Measurements from ENCODE around the gene ARHGAP33. TPM values are rescaled to one million over a fixed set of nuclear protein-coding genes. Genes with fewer than 3 reads are reported as not detected.

ARHGAP33 gene
- total RNA-seq, result 5.6 and 10.0 TPM in 2 replicates

GRCh38 chr19:35775298-35776101 lies at the start of gene ARHGAP33:
Gene ARHGAP33, plus strand, starts transcription at chr19:35775564. Its CDS starts 95 bp downstream, at chr19:35775659.

GRCh38 chr19:35742121-35742724 lies 33.1 kb upstream of the ARHGAP33 start, which contains the start of gene IGFLR1:
Gene IGFLR1, minus strand, starts transcription at chr19:35742452. Its CDS starts 1,272 bp downstream, at chr19:35741180.

GRCh38 chr19:35745328-35746086 lies 29.9 kb upstream of the ARHGAP33 start, which contains the start of the genes PSENEN and U2AF1L4:
Gene PSENEN, plus strand, starts transcription at chr19:35745651. Its CDS starts 280 bp downstream, at chr19:35745931.
Gene U2AF1L4, minus strand, starts transcription at chr19:35745418. Its CDS starts 27 bp downstream, at chr19:35745391.

GRCh38 chr19:35748106-35749020 lies 27.0 kb upstream of the ARHGAP33 start, which contains the start of gene LIN37:
Gene LIN37, plus strand, starts transcription at chr19:35748576. Its CDS starts 149 bp downstream, at chr19:35748725.

GRCh38 chr19:35756377-35757230 lies 18.8 kb upstream of the ARHGAP33 start, which contains the start of gene HSPB6:
Gene HSPB6, minus strand, starts transcription at chr19:35757029. Its CDS starts 21 bp downstream, at chr19:35757008.

GRCh38 chr19:35757749-35758608 lies 17.4 kb upstream of the ARHGAP33 start, which contains the start of gene PROSER3:
Gene PROSER3, plus strand, starts transcription at chr19:35758176. Its CDS starts 40 bp downstream, at chr19:35758216.

GRCh38 chr19:35812220-35813042 lies 37.1 kb downstream of the ARHGAP33 start, which contains the start of gene PRODH2:
Gene PRODH2, minus strand, starts transcription at chr19:35812845. Its CDS starts 40 bp downstream, at chr19:35812805.

Other genes with a start within 250 kb of the ARHGAP33 start
- 2.9 and 10.6 TPM in 2 replicates for gene SBSN, start 247.3 kb upstream of the ARHGAP33 start, total RNA-seq
- 0.17 TPM in 1 of 2 replicates, not detected in the other for gene GAPDHS, start 242.1 kb upstream of the ARHGAP33 start, total RNA-seq
- gene TMEM147, start 229.9 kb upstream of the ARHGAP33 start, total RNA-seq, result 56.6 and 103 TPM in 2 replicates
- not detected in 2 replicates for gene ATP4A, start 211.9 kb upstream of the ARHGAP33 start, total RNA-seq
- gene PMIS2, start 189.4 kb upstream of the ARHGAP33 start, total RNA-seq, result not detected in 2 replicates
- 6.6 and 12.2 TPM in 2 replicates for gene HAUS5, start 162.8 kb upstream of the ARHGAP33 start, total RNA-seq
- 53.3 and 62.4 TPM in 2 replicates for gene RBM42, start 146.5 kb upstream of the ARHGAP33 start, total RNA-seq
- 0.17 and 0.44 TPM in 2 replicates for gene ETV2, start 133.8 kb upstream of the ARHGAP33 start, total RNA-seq
- gene COX6B1, start 127.2 kb upstream of the ARHGAP33 start, total RNA-seq, result 225 and 365 TPM in 2 replicates
- gene UPK1A, start 109.0 kb upstream of the ARHGAP33 start, total RNA-seq, result not detected in 2 replicates
- gene ZBTB32, start 71.0 kb upstream of the ARHGAP33 start, total RNA-seq, result not detected in 2 replicates
- gene KMT2B, start 57.6 kb upstream of the ARHGAP33 start, total RNA-seq, result 9.8 and 10.9 TPM in 2 replicates
- gene IGFLR1, start 33.1 kb upstream of the ARHGAP33 start, total RNA-seq, result 0.29 and 1.2 TPM in 2 replicates
- gene U2AF1L4, start 30.1 kb upstream of the ARHGAP33 start, total RNA-seq, result 4.6 and 7.3 TPM in 2 replicates
- 18.4 and 20.2 TPM in 2 replicates for gene PSENEN, start 29.9 kb upstream of the ARHGAP33 start, total RNA-seq
- gene LIN37, start 27.0 kb upstream of the ARHGAP33 start, total RNA-seq, result 8.0 and 18.5 TPM in 2 replicates
- gene HSPB6, start 18.5 kb upstream of the ARHGAP33 start, total RNA-seq, result 125 and 302 TPM in 2 replicates
- gene PROSER3, start 17.4 kb upstream of the ARHGAP33 start, total RNA-seq, result 6.1 and 9.9 TPM in 2 replicates
- not detected in 2 replicates for gene PRODH2, start 37.3 kb downstream of the ARHGAP33 start, total RNA-seq
- gene NPHS1, start 76.9 kb downstream of the ARHGAP33 start, total RNA-seq, result not detected in 2 replicates
- gene KIRREL2, start 81.3 kb downstream of the ARHGAP33 start, total RNA-seq, result not detected in 2 replicates
- gene APLP1, start 93.0 kb downstream of the ARHGAP33 start, total RNA-seq, result 5.1 and 11.7 TPM in 2 replicates
- 3.2 and 3.6 TPM in 2 replicates for gene NFKBID, start 125.0 kb downstream of the ARHGAP33 start, total RNA-seq
- 0.87 and 1.8 TPM in 2 replicates for gene HCST, start 127.0 kb downstream of the ARHGAP33 start, total RNA-seq
- gene TYROBP, start 132.7 kb downstream of the ARHGAP33 start, total RNA-seq, result 0.33 TPM in 1 of 2 replicates, not detected in the other
- 2.5 and 6.3 TPM in 2 replicates for gene LRFN3, start 160.8 kb downstream of the ARHGAP33 start, total RNA-seq
- 8.9 and 12.9 TPM in 2 replicates for gene SDHAF1, start 219.6 kb downstream of the ARHGAP33 start, total RNA-seq
- gene SYNE4, start 233.2 kb downstream of the ARHGAP33 start, total RNA-seq, result 0.15 and 0.50 TPM in 2 replicates
- gene ALKBH6, start 238.6 kb downstream of the ARHGAP33 start, total RNA-seq, result 18.9 and 22.8 TPM in 2 replicates

Data from smooth muscle cell of trachea (primary cell).